ENCODE results near the gene F12. TPM values are rescaled to one million over a fixed set of nuclear protein-coding genes. Genes with fewer than 3 reads are reported as not detected.

The F12 gene
- total RNA-seq, 1 donor from 2014 or later: 4.0 TPM

DNA sequence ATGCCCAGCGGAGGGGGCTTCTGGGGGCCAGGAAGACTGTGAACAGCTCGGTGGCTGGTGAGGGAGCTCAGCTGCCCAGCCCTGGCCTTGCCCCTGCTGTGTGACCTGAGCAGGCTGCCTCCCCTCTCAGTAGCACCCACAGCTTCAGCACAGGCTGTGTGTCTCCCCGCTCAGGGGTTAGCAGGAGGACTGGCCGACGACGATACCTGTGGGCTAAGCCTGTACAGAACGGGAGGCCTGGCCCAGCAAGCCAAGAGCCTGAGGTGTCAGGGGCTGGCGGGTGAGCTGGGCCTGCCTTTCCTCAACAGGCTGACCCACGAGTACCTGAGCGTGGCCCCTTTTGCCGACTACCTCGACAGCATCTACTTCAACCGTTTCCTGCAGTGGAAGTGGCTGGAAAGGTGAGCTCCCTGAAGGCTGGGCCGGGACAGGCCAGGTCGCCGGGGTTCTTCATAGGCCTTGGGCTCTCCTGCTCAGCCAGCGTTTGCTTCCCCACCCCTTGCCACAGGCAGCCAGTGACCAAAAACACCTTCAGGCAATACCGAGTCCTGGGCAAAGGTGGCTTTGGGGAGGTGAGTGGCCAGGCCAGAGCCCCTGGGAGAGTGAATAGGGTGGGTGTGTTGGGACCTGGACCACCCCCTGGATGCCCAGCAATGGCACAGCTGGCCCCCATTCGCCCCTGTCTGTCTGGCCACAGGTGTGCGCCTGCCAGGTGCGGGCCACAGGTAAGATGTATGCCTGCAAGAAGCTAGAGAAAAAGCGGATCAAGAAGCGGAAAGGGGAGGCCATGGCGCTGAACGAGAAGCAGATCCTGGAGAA is 23.7 kb upstream of the F12 start:
- no peaks in the 10 kb centered on the region for H3K27me3 ChIP-seq (ENCODE audit: control insufficient read depth, insufficient read depth, low read length)
- TF ChIP-seq, protein P1, sequence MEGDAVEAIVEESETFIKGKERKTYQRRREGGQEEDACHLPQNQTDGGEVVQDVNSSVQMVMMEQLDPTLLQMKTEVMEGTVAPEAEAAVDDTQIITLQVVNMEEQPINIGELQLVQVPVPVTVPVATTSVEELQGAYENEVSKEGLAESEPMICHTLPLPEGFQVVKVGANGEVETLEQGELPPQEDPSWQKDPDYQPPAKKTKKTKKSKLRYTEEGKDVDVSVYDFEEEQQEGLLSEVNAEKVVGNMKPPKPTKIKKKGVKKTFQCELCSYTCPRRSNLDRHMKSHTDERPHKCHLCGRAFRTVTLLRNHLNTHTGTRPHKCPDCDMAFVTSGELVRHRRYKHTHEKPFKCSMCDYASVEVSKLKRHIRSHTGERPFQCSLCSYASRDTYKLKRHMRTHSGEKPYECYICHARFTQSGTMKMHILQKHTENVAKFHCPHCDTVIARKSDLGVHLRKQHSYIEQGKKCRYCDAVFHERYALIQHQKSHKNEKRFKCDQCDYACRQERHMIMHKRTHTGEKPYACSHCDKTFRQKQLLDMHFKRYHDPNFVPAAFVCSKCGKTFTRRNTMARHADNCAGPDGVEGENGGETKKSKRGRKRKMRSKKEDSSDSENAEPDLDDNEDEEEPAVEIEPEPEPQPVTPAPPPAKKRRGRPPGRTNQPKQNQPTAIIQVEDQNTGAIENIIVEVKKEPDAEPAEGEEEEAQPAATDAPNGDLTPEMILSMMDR (IDR thresholded peaks at IDR 0.05; ENCODE audit: insufficient read depth, low read length, poor library complexity, severe bottlenecking): no peak
- H3K36me3 ChIP-seq (ENCODE audit: control insufficient read depth, insufficient read depth, low read length): peaks cover 6% of the 10 kb centered on the region
- DNase-seq (ENCODE audit: low read depth): no peak
- H3K4me3 ChIP-seq (ENCODE audit: low read depth, low read length): no peak overlapping the region

- no peaks in the 10 kb centered on the region for H3K27me3 ChIP-seq (ENCODE audit: control insufficient read depth, insufficient read depth, low read length)
- no peak for DNase-seq (ENCODE audit: low read depth)
- peaks cover 6% of the 10 kb centered on the region for H3K36me3 ChIP-seq (ENCODE audit: control insufficient read depth, insufficient read depth, low read length)
- H3K4me3 ChIP-seq (ENCODE audit: low read depth, low read length): no peak overlapping the region
- TF ChIP-seq, protein P1 (IDR thresholded peaks at IDR 0.05; ENCODE audit: insufficient read depth, low read length, poor library complexity, severe bottlenecking): no peak
Observed at GRCh38 chr5:177432143-177432838, 22.9 kb upstream of the F12 start.

GRCh38 chr5:177431317-177432142 is 22.2 kb upstream of the F12 start:
- DNase-seq (ENCODE audit: low read depth): no peak
- no peaks in the 10 kb centered on the region for H3K27me3 ChIP-seq (ENCODE audit: control insufficient read depth, insufficient read depth, low read length)
- H3K36me3 ChIP-seq (ENCODE audit: control insufficient read depth, insufficient read depth, low read length): peaks cover 6% of the 10 kb centered on the region
- TF ChIP-seq, protein P1 (IDR thresholded peaks at IDR 0.05; ENCODE audit: insufficient read depth, low read length, poor library complexity, severe bottlenecking): no peak
- no peak overlapping the region for H3K4me3 ChIP-seq (ENCODE audit: low read depth, low read length)

GRCh38 chr5:177430972-177431316 is 21.6 kb upstream of the F12 start:
- peaks cover 6% of the 10 kb centered on the region for H3K36me3 ChIP-seq (ENCODE audit: control insufficient read depth, insufficient read depth, low read length)

DNA sequence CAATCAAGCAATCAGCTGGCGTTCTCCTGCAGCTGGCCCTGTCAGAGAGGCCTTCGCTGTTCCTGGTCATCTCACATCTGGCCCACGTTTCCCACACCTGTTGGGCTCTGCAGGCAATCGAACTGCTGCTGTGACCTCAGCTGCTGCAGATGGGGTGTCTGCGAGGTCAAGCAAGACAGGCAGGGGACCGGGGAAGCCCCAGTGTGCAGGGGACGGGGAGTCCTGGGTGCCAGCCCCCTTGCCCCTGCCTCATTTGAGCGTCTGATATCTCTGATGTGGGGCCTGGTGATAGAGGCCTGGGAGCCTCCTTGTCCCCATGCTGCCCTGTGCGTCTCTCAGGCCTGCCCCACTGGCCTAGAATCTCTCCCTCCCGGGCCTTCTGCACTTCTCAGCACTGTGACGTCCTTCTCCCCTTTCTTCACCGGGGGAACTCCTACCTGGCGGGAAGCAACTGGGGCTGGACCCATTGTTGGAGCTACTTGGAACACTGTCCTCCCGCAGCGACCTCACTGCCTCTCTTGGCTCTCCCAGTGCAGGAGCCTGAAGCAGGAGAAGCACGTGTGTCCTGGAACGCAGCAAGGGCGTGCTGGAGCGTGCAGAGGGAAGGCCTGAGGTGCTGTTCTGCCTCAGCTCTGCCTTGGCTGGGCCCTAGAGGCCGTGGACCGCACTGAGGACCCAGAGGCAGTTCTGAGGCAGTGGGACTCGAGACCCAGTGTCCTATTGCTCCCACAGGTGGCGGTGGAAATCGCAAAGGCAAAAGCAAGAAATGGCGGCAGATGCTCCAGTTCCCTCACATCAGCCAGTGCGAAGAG is 21.0 kb upstream of the F12 start:
- Histone ChIP-seq H3K36me3 (ENCODE audit: control insufficient read depth, insufficient read depth, low read length) (peaks cover 6% of the 10 kb centered on the region), H3K4me3 (ENCODE audit: low read depth, low read length) (no peak overlapping the region), H3K27me3 (ENCODE audit: control insufficient read depth, insufficient read depth, low read length) (no peaks in the 10 kb centered on the region)
- TF ChIP-seq, protein P1 (IDR thresholded peaks at IDR 0.05; ENCODE audit: insufficient read depth, low read length, poor library complexity, severe bottlenecking): no peak
- DNase-seq (ENCODE audit: low read depth): no peak

More at GRCh38 chr5:177430972-177431316, 21.6 kb upstream of the F12 start:
- TF ChIP-seq, protein P1 (IDR thresholded peaks at IDR 0.05; ENCODE audit: insufficient read depth, low read length, poor library complexity, severe bottlenecking): no peak
- no peaks in the 10 kb centered on the region for H3K27me3 ChIP-seq (ENCODE audit: control insufficient read depth, insufficient read depth, low read length)
- no peak for DNase-seq (ENCODE audit: low read depth)
- no peak overlapping the region for H3K4me3 ChIP-seq (ENCODE audit: low read depth, low read length)
